ENCODE data around the gene C14orf180.

Gene C14orf180

DNA sequence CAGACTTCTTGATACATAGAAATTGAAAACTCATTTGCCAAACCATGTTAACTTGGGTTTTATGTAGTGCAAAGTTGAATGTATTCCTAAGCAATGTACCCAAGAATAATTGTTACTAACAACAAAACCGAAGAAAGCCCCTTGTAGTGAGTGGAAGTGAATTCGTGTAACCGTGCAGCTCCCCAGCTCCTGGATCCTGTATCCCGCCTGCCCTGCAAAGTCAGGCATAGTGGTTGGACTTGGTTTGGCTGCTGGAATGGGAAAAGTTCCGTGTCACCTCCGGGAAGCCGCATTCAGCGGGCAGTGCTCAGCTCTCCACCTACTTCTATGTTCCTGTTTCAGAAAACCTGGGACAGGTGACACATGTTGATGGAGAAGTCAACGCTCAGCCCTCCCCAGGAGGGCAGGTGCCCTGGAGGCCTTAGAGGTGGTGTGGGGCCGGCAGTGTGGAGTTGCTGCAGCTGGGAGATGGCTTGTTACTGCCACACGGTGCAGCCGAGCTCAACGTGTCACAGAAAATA is 29.2 kb upstream of the C14orf180 start:
- no peak for DNase-seq (ENCODE audit: low read depth in 3 of 3)

- no peak for DNase-seq (ENCODE audit: low read depth in 3 of 3)
Measured at GRCh38 chr14:104550861-104551728, 28.5 kb upstream of the C14orf180 start.

- no peak for DNase-seq (ENCODE audit: low read depth in 3 of 3)
Measured at GRCh38 chr14:104551851-104552737, 27.5 kb upstream of the C14orf180 start.

- DNase-seq (ENCODE audit: low read depth in 3 of 3) = no peak
Measured at GRCh38 chr14:104552738-104553125, 26.8 kb upstream of the C14orf180 start.

DNA sequence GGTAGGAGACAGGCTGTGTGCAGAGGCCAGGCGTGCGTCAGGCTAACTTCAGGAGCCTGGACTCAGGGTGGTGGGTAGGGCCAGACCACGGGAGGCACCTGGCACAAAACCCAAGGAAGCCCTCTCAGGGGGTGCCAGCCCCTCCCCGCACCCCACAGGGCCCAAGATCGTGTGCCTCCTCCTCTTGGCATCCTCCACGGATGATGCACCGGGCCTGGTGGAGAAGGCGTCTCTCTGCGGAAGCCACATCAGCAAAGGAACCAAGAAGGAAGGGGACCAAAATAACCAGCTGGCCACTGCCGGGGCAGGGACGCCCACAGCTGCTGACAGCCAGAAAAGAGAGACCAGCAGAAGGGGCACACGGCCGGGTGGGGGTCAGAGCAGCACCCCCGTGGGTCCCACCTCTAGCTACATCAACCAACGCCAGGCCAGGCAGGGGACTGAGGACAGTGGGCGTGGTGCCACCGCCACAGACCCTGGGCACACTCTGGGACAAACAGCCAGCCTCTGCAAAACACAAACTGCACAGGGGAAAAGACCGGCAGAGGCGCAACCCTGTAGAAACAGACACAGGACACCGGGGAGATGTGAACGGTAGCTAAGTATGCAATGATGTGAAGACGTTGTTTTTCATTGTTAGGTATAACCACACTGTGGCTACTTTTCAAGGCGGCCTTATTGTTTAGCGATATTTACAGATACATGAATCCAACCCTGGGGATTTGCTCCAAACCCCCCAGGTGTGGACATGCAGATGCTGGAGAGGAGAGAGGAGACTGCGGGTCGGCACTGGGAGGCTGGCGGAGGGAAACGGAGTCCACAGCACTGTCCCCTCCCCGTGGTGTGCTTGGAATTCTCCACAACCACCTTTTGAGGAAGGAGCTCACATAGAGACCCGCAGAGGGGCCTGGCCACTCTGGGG is 26.1 kb upstream of the C14orf180 start:
- DNase-seq (ENCODE audit: low read depth in 3 of 3) = no peak

DNA sequence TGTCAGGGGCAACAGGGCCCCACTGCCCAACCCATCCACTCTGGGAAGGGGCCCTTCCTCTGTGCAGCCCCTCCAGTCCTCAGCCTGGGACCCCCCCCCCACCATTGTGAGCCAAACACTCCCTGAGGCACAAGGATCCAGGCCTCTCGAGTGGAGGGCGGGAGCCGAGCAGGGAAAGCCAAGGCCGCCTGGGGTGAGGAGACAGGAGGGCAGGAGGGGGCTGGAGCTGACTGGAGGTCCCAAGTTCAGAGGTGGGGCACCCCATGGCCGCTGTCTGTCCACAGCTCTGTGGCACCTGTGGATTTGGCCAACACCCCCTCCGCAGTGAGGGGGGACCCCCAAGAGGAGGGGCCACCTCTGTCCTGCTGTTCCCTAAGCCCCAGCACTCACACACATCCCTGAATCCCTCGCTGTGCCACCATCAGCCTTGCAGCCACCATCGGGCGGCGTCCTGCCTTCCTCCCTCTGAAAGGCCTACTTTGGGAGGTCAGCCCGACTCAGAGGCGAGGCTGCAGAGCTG is 25.4 kb upstream of the C14orf180 start:
- DNase-seq (ENCODE audit: low read depth in 3 of 3) = no peak

- DNase-seq (ENCODE audit: low read depth in 3 of 3) = no peak
Measured at GRCh38 chr14:104554608-104555429, 24.7 kb upstream of the C14orf180 start.

DNA sequence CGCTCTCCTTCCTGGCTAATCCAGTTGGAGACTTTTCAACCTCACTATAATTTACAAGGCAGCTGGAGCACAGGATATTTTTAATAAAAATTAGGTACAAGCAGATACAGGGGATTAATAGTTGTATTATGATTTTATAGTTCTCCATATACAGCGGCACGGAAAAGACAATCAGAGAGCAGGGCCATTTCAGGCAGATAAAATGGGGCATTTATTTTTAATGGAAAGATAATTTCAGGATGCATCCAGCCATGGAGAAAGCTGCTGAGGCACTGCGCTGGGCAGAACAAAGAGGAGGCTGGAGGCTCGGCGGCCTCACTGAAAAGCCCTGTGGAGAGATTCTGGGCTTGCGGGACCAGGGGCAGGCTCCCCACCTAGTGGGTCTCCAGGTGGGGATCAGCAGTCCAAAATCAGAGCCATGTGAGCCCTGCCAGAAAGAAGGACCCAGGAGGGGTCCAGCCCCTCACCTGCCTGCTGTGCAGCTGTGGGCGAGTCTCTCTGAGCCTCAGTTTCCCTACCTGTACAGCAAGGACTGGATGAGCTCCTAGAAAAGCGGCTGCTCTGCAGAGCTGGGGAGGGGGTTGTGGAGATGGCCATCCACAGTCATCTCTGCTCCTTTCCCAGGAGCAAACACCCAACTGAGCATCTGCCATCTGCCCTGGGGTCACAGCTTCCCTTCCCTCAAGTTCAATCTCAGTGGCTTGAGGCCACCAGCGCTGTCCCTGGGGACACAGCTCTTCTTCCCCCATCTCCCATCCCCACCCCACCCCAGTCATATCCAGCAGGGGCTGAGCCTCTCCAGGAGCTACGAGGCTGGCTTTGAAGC is 23.9 kb upstream of the C14orf180 start:
- DNase-seq (ENCODE audit: low read depth in 3 of 3) = no peak

- DNase-seq (ENCODE audit: low read depth in 3 of 3) = no peak
Measured at GRCh38 chr14:104556256-104557021, 23.1 kb upstream of the C14orf180 start.

DNA sequence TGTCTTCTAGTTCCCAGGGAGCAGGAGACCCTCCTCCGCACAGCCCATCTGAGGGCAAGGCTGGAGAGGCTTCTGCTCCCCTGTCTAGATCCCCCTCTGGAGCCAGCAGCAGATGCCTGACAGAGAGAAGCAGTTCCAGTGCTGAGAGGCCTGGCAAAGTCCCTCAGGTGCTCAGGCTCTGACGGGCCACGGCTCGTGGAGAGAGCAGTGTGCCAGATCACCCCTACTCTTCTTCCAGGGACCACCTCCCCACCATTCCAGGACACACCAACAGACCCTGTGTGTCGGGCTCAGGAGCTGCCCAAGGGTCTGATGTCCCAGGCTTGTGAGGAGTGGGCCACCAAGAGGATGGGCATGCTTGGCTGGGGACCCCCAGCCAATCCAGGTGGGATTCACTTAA is 22.5 kb upstream of the C14orf180 start:
- no peak for DNase-seq (ENCODE audit: low read depth in 3 of 3)

GRCh38 chr14:104557766-104558165 is 21.8 kb upstream of the C14orf180 start:
- DNase-seq (ENCODE audit: low read depth in 3 of 3) = no peak

DNA sequence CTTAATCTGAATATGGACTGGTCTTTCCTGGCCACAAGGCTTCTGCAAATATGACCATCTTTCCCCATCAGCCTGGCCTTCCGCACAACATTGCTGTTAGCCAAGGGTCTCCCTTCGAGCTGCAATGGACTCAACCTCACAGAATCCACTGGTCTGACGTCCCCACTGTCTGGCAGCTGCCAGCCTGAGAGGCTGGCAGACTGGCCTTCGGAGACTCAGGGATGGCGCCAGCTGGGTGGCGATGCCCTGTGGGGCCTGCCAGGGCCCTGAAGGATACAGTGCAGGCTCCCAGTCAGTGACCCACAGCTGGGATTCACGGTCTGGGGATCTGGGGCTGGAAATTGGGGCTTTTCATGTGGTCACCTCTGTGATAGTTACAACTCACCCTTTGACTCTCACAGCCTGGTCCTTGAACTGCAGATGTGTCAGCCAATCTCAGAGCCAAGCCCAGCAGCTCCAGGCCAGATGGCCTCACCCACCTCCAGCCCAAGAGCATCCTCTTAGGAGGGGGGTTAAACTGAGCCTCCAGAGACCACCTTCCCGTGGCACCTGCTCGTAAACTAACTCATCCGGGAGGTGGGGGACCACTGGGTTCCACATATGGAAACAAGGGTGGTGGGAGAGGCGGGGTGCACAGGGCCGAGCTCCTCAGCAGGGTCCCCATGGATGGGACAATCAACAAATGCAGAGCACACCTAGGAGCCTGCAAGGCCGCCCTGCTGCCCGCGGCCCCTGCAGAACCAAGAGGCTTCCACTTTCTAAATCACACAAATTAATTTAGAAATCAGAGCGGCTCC is 21.1 kb upstream of the C14orf180 start:
- DNase-seq (ENCODE audit: low read depth in 3 of 3) = no peak

GRCh38 chr14:104559028-104559803 is 20.3 kb upstream of the C14orf180 start:
- DNase-seq (ENCODE audit: low read depth in 3 of 3) = no peak

GRCh38 chr14:104559804-104560585 is 19.6 kb upstream of the C14orf180 start:
- no peak for DNase-seq (ENCODE audit: low read depth in 3 of 3)

DNA sequence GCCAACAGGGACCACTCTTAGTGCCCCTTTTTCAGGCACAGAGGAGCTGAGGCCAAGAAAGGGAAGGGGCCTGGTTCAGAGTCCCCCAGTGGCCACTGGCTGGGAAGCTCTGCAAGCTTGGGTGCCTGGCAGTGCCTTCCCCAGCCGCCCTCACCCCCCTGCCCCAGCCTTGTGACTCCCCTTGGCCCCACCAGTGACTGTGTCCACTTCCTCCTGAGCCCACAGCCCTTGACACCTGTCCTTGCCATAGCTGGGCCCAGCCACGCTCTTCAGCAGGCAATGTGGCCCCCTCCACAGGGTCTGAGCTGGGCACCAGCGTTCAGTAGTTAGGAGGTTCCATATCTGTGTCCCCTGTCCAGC is 19.0 kb upstream of the C14orf180 start:
- no peak for DNase-seq (ENCODE audit: low read depth in 3 of 3)

GRCh38 chr14:104561124-104561557 is 18.4 kb upstream of the C14orf180 start:
- no peak for DNase-seq (ENCODE audit: low read depth in 3 of 3)

Measured in stimulated activated CD4-positive, alpha-beta T cell treated with anti-CD3 and anti-CD28 coated beads, TNF-alpha, amount 100 ng/mL, for 48 hours (primary cell).